HG03064 (cell line): ENCODE results near the gene NACAD.

ENCODE experiments used
- ATAC-seq: cut with Tn5 transposase; IDR thresholded peaks from one replicate; pipeline ENCODE4 v1.9.1; 2021; ENCODE audit warnings: low read depth; ENCODE audit not compliant: unreplicated experiment

NACAD gene

GRCh38 chr7:45032421-45032820 lies 56.3 kb downstream of the NACAD start:
- no peak for ATAC-seq

GRCh38 chr7:45031829-45032228 lies 56.9 kb downstream of the NACAD start:
- no peak for ATAC-seq
